OCI-LY1 (cell line): ENCODE data around the gene HES2.

Source experiments
- EZH2 ChIP-seq: fragments of 200-600 bp; sonication (generic), shearing (Covaris generic); IDR thresholded peaks from 2 replicates; pipeline ENCODE4 v1.8.0; 2017; ENCODE audit warnings: borderline replicate concordance, mixed run types, mild to moderate bottlenecking, antibody characterized with exemption, low read length, moderate library complexity, mixed read lengths
- TF ChIP-seq, protein P1 (sequence below): fragments of 200-600 bp; sonication (generic), shearing (Covaris generic); IDR thresholded peaks from 2 replicates; pipeline ENCODE4 v1.5.1; 2017; ENCODE audit warnings: mild to moderate bottlenecking, antibody characterized with exemption, low read length, moderate library complexity, mixed read lengths

DNA sequence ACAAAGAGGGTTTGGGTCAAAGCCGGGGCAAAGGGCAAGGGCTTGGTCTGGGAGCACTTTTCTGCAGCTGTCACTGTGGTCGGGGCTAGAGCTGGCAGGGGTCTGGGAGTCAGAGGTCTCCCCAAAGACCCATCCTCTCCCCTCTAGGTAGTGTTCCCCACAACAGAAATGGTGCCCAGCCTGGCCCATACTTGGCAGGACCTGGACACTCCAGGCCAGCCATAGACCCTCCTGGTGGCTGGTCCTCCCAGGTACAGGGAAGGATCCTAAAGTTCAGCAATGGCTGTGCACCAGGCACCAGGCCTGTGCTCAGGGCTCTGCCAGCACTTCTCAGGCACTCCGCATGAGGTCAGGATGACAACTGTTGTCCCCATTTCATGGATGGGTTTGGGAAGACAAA lies 15.8 kb upstream of the HES2 start:
- TF ChIP-seq, protein P1, sequence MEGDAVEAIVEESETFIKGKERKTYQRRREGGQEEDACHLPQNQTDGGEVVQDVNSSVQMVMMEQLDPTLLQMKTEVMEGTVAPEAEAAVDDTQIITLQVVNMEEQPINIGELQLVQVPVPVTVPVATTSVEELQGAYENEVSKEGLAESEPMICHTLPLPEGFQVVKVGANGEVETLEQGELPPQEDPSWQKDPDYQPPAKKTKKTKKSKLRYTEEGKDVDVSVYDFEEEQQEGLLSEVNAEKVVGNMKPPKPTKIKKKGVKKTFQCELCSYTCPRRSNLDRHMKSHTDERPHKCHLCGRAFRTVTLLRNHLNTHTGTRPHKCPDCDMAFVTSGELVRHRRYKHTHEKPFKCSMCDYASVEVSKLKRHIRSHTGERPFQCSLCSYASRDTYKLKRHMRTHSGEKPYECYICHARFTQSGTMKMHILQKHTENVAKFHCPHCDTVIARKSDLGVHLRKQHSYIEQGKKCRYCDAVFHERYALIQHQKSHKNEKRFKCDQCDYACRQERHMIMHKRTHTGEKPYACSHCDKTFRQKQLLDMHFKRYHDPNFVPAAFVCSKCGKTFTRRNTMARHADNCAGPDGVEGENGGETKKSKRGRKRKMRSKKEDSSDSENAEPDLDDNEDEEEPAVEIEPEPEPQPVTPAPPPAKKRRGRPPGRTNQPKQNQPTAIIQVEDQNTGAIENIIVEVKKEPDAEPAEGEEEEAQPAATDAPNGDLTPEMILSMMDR = no peak
- TF ChIP-seq EZH2 = no peak
